Measurements from ENCODE around the gene ZNF835.
A peak's percentile ranks its signal among the peaks of the same experiment; 100 is the strongest.

The ZNF835 gene

DNA sequence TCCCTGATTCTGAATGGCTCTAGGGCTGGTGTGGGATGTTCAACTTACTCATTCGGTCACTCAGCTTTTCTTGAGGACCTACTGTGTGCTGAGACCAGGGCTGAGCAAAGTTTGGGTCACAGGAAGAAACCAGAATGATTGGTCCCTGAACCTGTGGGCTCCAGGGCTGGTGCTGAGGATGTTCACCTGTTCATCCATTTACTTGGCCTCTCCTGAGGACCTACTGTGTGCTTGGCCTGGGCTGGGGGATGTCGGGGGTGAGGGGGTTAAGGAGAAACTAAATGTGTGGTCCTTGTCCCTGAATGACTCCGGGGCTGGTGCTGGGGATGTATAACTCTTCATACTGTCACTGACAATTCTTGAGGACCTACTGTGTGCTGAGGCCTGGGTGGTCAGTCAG, 10.3 kb downstream of the ZNF835 start:
- no peak for DNase-seq (ENCODE audit: low read depth)

GRCh38 chr19:56660381-56661107, 11.0 kb downstream of the ZNF835 start:
- DNase-seq (ENCODE audit: low read depth) = no peak

- no peak for DNase-seq (ENCODE audit: low read depth)
Measured at GRCh38 chr19:56654151-56654550, 17.4 kb downstream of the ZNF835 start.

- no peak for DNase-seq (ENCODE audit: low read depth)
Measured at GRCh38 chr19:56643460-56643955, 28.0 kb downstream of the ZNF835 start.

DNA sequence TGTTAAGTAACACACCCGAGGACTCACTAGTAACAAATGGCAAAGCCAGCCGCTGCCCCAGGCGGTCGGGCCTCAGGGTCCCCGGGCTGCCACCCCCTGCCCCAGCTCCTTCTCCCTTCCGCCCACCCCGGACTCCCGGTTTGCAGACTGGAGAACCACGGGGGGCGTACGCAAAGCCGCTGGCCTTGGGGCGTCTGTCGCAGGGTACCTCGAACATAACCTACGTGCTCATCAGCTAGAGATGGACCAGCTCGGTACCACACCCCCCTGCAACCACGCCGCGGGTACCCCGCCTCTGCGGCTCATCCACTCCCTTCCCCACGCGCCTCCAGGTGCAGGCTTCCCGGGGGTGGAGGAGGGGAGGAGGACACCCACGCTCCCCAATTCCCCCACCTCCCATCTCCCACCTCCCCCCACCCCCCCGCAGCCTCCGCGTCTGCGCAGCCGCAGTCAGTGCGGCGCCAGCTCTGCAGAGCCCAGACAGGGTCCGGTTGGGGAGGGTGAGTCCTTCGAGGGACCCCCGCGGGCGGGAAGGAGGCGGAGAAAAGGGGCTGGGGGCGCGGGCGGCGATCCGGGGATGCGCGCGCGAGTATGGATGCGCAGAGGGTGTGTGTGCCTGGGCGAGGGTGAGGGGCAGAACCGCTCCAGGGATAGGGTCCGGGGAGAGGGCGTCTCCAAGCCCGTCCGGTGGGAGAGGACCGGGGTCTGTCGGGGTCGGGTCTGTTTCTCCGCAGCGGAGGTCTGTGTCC, 28.7 kb downstream of the ZNF835 start, which contains the start of gene SMIM17:
Gene SMIM17, plus strand, starts transcription at position 449 of the 749 bp plus-strand sequence. CDS start 2,509 bp downstream, outside the sequence.
- DNase-seq (ENCODE audit: low read depth) = no peak

DNA sequence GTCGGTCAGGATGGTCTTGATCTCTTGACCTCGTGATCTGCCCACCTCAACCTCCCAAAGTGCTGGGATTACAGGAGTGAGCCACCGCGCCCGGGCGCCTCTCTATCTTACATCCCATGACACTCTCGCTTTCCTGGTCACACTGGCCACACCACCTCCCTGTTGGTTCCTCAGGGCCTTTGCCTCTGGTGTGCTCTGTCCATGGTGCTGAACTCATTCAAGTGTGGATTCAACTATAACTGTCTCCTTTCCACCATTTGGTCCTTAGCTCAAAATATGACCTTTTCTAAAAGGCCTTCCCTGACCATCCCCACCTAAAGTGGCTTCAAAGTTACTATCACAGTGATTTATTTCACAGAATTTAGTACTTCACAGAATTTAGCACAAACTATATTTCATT, 32.3 kb downstream of the ZNF835 start:
- DNase-seq (ENCODE audit: low read depth) = no peak

- peak; percentile 9 for DNase-seq (ENCODE audit: low read depth)
Measured at GRCh38 chr19:56637976-56638555, 33.5 kb downstream of the ZNF835 start.

DNA sequence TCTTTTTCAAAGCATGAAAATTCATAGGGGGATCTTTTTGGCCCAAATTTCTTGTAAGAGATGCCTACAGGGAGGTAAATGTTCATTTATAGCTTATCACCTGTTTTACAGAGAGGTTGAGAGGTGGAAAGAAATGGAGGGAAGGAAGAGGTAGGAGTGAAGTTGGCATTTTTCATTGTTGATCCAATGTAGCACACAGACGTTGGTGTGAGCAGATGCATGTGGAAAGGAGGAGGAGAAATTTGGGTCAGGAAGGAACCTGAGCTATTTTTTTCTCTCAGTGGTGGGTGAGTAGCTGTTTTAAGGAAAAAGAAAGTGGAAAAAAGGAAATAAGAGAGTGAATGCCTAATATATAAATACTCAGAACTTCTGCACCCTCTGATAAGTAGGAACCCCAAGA, 38.5 kb downstream of the ZNF835 start:
- DNase-seq (ENCODE audit: low read depth) = no peak

- DNase-seq (ENCODE audit: low read depth) = no peak
Measured at GRCh38 chr19:56625708-56626107, 45.8 kb downstream of the ZNF835 start.

- no peak for DNase-seq (ENCODE audit: low read depth)
Measured at GRCh38 chr19:56623006-56623405, 48.6 kb downstream of the ZNF835 start.

- no peak for DNase-seq (ENCODE audit: low read depth)
Measured at GRCh38 chr19:56622374-56622773, 49.2 kb downstream of the ZNF835 start.

DNA sequence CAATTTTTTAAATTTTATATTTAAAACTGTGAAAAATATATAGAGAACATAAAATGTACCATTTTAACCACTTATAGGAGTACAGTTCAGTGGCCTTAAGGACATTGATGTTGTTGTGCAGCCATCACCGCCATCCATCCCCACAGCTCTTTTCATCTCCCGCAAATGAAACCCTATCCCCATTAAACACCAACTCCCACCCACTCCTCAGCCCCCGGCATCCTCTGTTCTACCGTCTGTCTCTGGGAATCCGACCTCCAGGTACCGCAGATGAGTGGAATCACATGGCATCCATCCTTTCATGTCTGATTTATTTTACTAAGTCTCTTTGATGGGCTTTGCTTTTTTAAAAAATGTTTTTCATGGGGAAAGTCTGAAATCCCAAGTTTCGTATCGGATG, 52.4 kb downstream of the ZNF835 start:
- no peak for DNase-seq (ENCODE audit: low read depth)

GRCh38 chr19:56617531-56617930, 54.0 kb downstream of the ZNF835 start:
- no peak for DNase-seq (ENCODE audit: low read depth)

DNA sequence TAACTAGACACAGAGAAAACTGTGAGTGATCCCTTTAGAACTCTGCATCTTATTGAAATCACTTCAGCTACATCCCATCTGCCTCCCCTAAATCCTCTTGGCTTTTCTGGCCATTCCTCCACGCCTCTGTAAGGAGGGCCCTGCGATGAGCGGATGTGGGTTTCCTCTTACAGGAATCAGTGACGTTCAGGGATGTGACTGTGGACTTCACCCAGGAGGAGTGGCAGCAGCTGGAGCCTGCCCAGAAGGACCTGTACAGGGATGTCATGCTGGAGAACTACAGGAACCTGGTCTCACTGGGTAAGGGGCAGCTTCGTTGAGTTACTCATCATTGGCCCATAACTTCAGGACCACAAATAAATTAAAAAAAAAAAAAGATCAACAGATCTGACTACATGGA, 57.9 kb downstream of the ZNF835 start:
- DNase-seq (ENCODE audit: low read depth) = no peak

- DNase-seq (ENCODE audit: low read depth) = no peak
Measured at GRCh38 chr19:56612737-56613136, 58.8 kb downstream of the ZNF835 start.

All from stimulated activated CD8-positive, alpha-beta memory T cell treated with anti-CD3 and anti-CD28 coated beads, Interleukin-4, amount 100 ng/mL, for 24 hours (primary cell).